ENCODE results near the gene FXYD3.

FXYD3 gene

GRCh38 chr19:35141837-35142605, 26.4 kb downstream of the FXYD3 start:
- TF ChIP-seq CTCF (IDR thresholded peaks at IDR 0.05; ENCODE audit: low read depth, low read length, missing control alignments): no peak
- no peak overlapping the region for H3K4me3 ChIP-seq (replicated peaks; ENCODE audit: low read depth, low read length)
- no peak for DNase-seq (ENCODE audit: extremely low read depth, low read depth)

DNA sequence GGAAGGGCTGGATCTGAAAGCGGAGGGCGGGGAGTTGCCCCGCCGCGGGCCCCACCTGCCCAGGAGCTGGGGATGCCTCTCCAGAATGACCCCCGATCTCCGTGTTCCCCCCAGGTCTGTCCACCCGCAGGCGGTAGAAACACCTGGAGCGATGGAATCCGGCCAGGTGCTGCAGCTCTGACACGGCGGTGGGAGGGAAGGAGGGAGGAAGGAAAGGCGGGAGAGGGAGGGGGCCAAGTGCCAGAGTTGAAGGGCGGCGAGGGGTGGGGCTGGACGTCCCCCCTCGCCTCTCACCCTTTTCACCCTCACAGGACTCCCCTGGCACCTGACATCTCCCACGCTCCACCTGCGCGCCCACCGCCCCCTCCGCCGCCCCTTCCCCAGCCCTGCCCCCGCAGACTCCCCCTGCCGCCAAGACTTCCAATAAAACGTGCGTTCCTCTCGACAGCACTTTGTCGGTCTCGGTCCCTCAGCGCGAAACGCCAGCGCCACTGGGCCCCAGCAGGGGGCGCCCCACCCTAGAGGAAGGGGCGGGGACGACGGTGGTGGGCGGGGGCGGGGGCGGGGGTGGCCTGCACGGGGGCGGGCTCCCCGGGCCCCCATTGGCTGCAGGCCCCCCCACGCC, 27.1 kb downstream of the FXYD3 start:
- H3K4me3 ChIP-seq (replicated peaks; ENCODE audit: low read depth, low read length): no peak overlapping the region
- peak; percentile 45 for TF ChIP-seq CTCF (IDR thresholded peaks at IDR 0.05; ENCODE audit: low read depth, low read length, missing control alignments)
- DNase-seq (ENCODE audit: extremely low read depth, low read depth): no peak

GRCh38 chr19:35143231-35143715, 27.6 kb downstream of the FXYD3 start, which contains the start of gene FXYD7:
Gene FXYD7 (plus strand): TSS chr19:35143255. CDS start chr19:35143334, 79 bp downstream.
- H3K4me3 ChIP-seq (replicated peaks; ENCODE audit: low read depth, low read length): no peak within 1 kb of the TSS
- no peak for TF ChIP-seq CTCF (IDR thresholded peaks at IDR 0.05; ENCODE audit: low read depth, low read length, missing control alignments)

DNA sequence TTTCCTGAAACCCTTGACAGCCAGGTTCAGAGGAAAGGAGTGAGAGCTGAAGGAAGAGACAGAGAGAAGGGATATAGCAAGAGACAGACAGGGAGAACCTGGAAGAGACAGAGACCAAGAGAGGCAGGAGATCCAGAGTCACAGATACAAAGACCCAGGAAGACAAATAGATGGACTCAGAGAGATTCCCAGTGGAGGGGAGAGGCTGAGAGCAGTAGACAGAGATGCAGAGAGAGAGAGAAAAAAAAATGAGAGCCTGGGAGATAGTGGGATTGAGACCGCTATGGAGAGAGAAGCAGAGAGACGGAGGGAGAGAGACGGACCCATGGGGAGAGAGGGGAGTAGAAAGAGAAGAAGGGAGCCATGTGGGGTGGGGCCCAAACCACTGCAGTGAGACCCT, 28.2 kb downstream of the FXYD3 start:
- DNase-seq (ENCODE audit: extremely low read depth, low read depth): no peak
- no peak overlapping the region for H3K4me3 ChIP-seq (replicated peaks; ENCODE audit: low read depth, low read length)
- TF ChIP-seq CTCF (IDR thresholded peaks at IDR 0.05; ENCODE audit: low read depth, low read length, missing control alignments): no peak

More at GRCh38 chr19:35143231-35143715, 27.6 kb downstream of the FXYD3 start, which contains the start of gene FXYD7:
- no peak for DNase-seq (ENCODE audit: extremely low read depth, low read depth)

GRCh38 chr19:35144259-35144599, 28.6 kb downstream of the FXYD3 start:
- H3K4me3 ChIP-seq (replicated peaks; ENCODE audit: low read depth, low read length): no peak overlapping the region
- TF ChIP-seq CTCF (IDR thresholded peaks at IDR 0.05; ENCODE audit: low read depth, low read length, missing control alignments): no peak
- DNase-seq (ENCODE audit: extremely low read depth, low read depth): no peak

- TF ChIP-seq CTCF (IDR thresholded peaks at IDR 0.05; ENCODE audit: low read depth, low read length, missing control alignments): no peak
- DNase-seq (ENCODE audit: extremely low read depth, low read depth): no peak
- no peak overlapping the region for H3K4me3 ChIP-seq (replicated peaks; ENCODE audit: low read depth, low read length)
These were observed 29.2 kb downstream of the FXYD3 start for GRCh38 chr19:35144600-35145436.

Data from HFF-Myc (cell line).